Measurements from ENCODE around the gene PEMT. TPM values are rescaled to one million over a fixed set of nuclear protein-coding genes. Genes with fewer than 3 reads are reported as not detected.

The PEMT gene
- total and polyA plus RNA-seq, 7 donors = 5.3 to 21.9 (median 13.5) TPM

GRCh38 chr17:17462048-17462824 lies 129.3 kb downstream of the PEMT start:
- no peak for DNase-seq

GRCh38 chr17:17460038-17460437 lies 131.5 kb downstream of the PEMT start:
- no peak for TF ChIP-seq POLR2AphosphoS5 (IDR thresholded peaks at IDR 0.05)
- peaks cover 0 to 8% (median 0%) of the 10 kb centered on the region in 3 donors for H3K27me3 ChIP-seq
- H3K27ac ChIP-seq = no peak overlapping the region
- 93 to 98% methylated on average over 4 of the region's 4 CpGs for WGBS, 2 donors
- no peaks in the 10 kb centered on the region for H3K4me1 ChIP-seq
- intact Hi-C loops (cut with DNase I) = no loop called here
- DNase-seq = no peak
- H3K9me3 ChIP-seq = no peaks in the 10 kb centered on the region
- no peaks in the 10 kb centered on the region for H3K36me3 ChIP-seq
- no peak overlapping the region for H3K4me3 ChIP-seq

More at GRCh38 chr17:17462048-17462824, 129.3 kb downstream of the PEMT start:
- no peak overlapping the region for H3K4me3 ChIP-seq
- no peaks in the 10 kb centered on the region for H3K4me1 ChIP-seq
- peaks cover 0 to 6% (median 0%) of the 10 kb centered on the region in 3 donors for H3K27me3 ChIP-seq
- 24 to 59% methylated on average over 15 of the region's 15 CpGs for WGBS, 2 donors
- intact Hi-C loops (cut with DNase I) = no loop called here
- no peak overlapping the region for H3K27ac ChIP-seq
- TF ChIP-seq CTCF (IDR thresholded peaks at IDR 0.05) = no peak
- no peak for TF ChIP-seq POLR2A (IDR thresholded peaks at IDR 0.05)
- TF ChIP-seq EP300 (IDR thresholded peaks at IDR 0.05) = no peak
- no peak for TF ChIP-seq POLR2AphosphoS5 (IDR thresholded peaks at IDR 0.05)
- H3K36me3 ChIP-seq = no peaks in the 10 kb centered on the region
- H3K9me3 ChIP-seq = no peaks in the 10 kb centered on the region

GRCh38 chr17:17457680-17458079 lies 133.8 kb downstream of the PEMT start:
- Histone ChIP-seq H3K27ac (no peak overlapping the region), H3K36me3 (no peaks in the 10 kb centered on the region), H3K27me3 (peaks cover 0 to 12% (median 0%) of the 10 kb centered on the region in 3 donors), H3K4me3 (no peak overlapping the region), H3K4me1 (no peaks in the 10 kb centered on the region), H3K9me3 (no peaks in the 10 kb centered on the region)
- intact Hi-C loops (cut with DNase I) = no loop called here
- DNase-seq = no peak
- TF ChIP-seq POLR2AphosphoS5 (IDR thresholded peaks at IDR 0.05) (no peak), EP300 (IDR thresholded peaks at IDR 0.05) (no peak), POLR2A (IDR thresholded peaks at IDR 0.05) (no peak), CTCF (IDR thresholded peaks at IDR 0.05) (no peak)
- WGBS, 2 donors = 26 to 64% methylated on average over 2 of the region's 2 CpGs

- TF ChIP-seq POLR2AphosphoS5 (IDR thresholded peaks at IDR 0.05) (no peak), EP300 (IDR thresholded peaks at IDR 0.05) (no peak), POLR2A (IDR thresholded peaks at IDR 0.05) (no peak), CTCF (IDR thresholded peaks at IDR 0.05) (no peak)
- H3K36me3 ChIP-seq = no peaks in the 10 kb centered on the region
- WGBS, 2 donors = 86 to 90% methylated on average over 19 of the region's 19 CpGs
- no peak overlapping the region for H3K4me3 ChIP-seq
- H3K9me3 ChIP-seq = no peaks in the 10 kb centered on the region
- H3K27me3 ChIP-seq = peaks cover 0 to 12% (median 0%) of the 10 kb centered on the region in 3 donors
- H3K4me1 ChIP-seq = no peaks in the 10 kb centered on the region
- intact Hi-C loops (cut with DNase I) = no loop called here
- H3K27ac ChIP-seq = no peak overlapping the region
- DNase-seq = no peak
These were observed 135.3 kb downstream of the PEMT start for GRCh38 chr17:17456251-17456650.

Small RNA genes within 50 kb of the gene (small RNA-seq; reads per million reads assigned to genes)
- gene RF00019 = 0 reads per million in 3 donors
- 0 reads per million in 3 donors for gene RNU6-468P

Other genes starting within 250 kb of the PEMT start
- 10 to 100 TPM in 3 of 4 donors, 1 to 10 TPM in 1; 9.7 to 15.3 (median 13.7) TPM for gene MED9, start 114.7 kb downstream of the PEMT start, total RNA-seq
- 10 to 100 TPM; 16.8 to 17.9 (median 17.3) TPM for gene MED9, start 114.7 kb downstream of the PEMT start, polyA plus RNA-seq
- 10 to 100 TPM in 3 of 4 donors, 1 to 10 TPM in 1; 5.8 to 12.8 (median 12.1) TPM for gene RASD1, start 95.3 kb downstream of the PEMT start, total RNA-seq
- gene RASD1, start 95.3 kb downstream of the PEMT start, polyA plus RNA-seq = 10 to 100 TPM in 2 of 3 donors, 1 to 10 TPM in 1; 10.0 to 40.8 (median 26.4) TPM
- 10 to 100 TPM in 2 of 4 donors, 1 to 10 TPM in 2; 7.4 to 31.9 (median 12.5) TPM for gene RAI1, start 89.8 kb upstream of the PEMT start, total RNA-seq
- gene RAI1, start 89.8 kb upstream of the PEMT start, polyA plus RNA-seq = 10 to 100 TPM in 1 of 3 donors, 1 to 10 TPM in 2; 1.8 to 14.2 (median 2.5) TPM
- 10 to 100 TPM; 26.0 to 53.5 (median 43.5) TPM for gene SREBF1, start 245.3 kb upstream of the PEMT start, total RNA-seq
- gene SREBF1, start 245.3 kb upstream of the PEMT start, polyA plus RNA-seq = 100 to 1,000 TPM in 1 of 3 donors, 10 to 100 TPM in 2; 10.2 to 172 (median 14.3) TPM

All from sigmoid colon (tissue), 7 donors.